Renal cortical epithelial cell (primary cell): ENCODE data around the gene STX8. TPM values are rescaled to one million over a fixed set of nuclear protein-coding genes. Genes with fewer than 3 reads are reported as not detected.
"Not testable (repeated sequence)": the region's sequence is repeated elsewhere in the genome, so short reads cannot be mapped to it uniquely, and the experiment has no call there.

Experiments used
- DNase-seq: peaks from one replicate; pipeline ENCODE4 v3.0.0-alpha.2; 2011; ENCODE audit warnings: low read depth
- total RNA-seq: library from RNA; depleted of rRNA; stranded (reverse); fragments of >200 nt; gene quantifications from 2 replicates; pipeline ENCODE4 v1.2.3, GENCODE V29; 2014

The STX8 gene
- total RNA-seq, 1 donor from 2014 or later, result 76.6 TPM

DNA sequence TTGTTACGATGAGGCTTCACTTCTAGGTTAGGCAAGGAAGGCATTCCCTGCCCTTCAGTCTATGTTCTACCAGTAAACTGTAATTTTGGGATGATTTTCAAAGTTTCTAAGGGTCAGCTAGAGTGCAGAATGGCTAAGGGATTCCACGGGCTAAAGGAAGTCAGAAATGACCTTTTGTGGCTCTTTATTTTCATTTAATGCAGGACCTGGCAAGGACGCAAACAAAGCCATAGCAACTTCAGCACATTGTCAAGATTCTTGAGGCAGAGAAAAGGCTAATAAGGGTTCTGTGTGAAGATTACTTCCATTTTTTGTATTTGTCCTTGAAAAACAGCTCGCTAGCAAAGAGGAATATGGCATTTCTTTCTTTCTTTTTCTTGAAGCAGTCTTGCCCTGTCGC lies 76.6 kb downstream of the STX8 start:
- no peak for DNase-seq

DNA sequence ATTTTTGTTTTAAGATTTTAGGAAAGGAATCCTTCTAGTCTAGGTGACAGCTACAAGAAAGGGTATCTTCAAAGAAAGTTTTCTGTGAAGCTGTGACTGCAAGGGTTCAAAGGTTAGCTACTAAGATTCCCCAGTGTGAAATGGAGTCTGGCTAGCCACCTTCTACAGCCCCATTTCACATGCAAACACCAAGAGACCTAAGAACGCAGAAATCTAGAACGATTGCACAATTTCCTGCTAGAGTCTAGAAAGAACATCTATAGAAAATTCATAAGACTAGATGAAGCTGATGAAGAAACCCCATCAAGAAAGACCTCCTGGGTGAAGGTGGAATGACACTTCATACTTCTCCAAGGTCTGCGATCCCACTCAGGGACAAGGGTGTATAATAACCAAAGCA lies 77.1 kb downstream of the STX8 start:
- no peak for DNase-seq

DNA sequence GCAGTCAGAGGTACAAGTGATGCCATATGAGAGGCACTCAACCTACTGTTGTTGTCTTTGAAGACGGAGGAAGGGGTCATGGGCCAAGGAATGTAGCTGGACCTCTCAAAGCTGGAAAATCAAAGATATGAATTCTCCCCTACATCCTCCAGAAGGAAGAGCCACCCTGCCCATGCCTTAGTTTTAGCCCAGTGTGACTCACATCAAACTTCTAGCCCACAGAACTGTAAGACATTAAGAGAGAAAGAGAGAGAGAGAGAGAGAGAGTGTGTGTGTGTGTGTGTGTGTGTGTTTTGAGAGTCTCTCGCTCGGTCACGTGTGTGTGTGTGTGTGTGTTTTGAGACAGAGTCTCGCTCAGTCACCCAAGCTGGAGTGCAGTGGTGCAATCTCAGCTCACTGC lies 87.1 kb downstream of the STX8 start:
- DNase-seq, result no peak

DNA sequence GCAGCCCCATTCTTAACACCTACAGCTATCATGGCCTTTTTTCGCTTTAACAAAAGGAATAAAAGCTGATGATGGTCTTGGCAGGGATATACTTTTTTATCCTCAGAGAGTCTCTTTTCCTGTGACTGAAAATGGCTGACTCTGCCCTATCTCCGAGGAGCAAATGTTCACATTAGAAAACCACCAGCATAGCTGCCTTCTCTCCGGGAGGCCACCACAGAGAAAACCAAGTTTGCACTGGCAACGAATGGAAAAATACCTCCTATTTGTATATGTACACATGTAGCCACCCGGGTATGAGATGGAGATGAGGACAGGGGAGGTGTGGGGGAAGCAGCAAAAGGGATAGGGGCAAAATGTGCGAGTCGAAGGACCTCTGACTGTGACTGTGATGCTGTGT lies 88.2 kb downstream of the STX8 start:
- no peak for DNase-seq

DNA sequence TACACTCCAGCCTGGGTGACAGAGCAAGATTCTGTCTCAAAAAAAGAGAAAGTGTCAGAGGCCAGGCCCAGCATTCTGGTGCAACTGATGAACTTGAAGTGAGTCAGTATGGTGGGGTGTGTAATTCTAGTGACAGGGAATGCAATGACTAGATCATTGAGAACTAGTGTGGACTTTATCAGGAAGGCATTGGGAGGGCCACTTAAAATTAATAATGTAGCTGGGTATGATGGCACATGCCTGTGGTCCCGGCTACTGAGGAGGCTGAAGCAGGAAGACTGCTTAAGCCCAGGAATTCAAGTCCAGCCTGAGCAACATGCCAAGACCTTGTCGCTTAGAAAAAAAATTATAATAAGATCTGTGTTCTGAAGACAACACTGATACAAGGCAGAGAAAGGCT lies 90.8 kb downstream of the STX8 start:
- DNase-seq, result no peak

DNA sequence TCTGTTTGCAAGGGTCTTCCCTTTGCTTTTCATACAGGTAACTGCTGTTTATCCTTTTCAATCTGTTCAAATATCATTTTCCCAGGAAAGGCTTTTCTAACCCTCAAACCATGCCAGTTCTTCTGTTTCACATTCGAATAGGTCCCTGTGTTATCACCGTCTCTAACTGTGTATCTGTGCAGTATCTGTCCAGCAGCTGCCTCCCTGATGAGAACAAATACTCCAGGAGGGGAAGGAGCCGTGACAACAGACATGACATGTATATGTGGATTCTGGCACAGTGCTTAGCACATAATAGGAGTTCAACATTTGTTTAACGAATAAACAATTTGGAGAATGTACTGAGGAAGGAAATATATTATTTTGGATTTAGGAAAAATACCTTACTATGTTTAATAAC lies 95.7 kb downstream of the STX8 start:
- DNase-seq, result no peak

DNA sequence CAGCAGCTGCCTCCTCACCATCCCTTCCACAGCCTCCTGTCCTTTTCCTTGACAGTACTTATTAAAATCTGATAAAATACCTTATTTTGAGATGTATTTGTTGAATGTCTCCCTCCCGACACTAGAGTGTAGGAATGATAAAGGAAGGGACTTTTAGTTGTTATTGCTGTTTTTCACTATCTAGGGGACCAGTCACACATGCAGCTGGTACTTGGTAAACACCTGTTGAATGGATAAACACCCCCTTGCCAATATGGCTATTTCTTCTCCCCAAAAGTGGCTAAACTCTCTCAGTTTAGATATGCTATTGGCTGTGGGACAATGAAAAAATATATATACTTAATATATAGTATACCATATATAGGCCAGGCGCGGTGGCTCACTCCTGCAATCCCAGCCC lies 96.7 kb downstream of the STX8 start:
- no peak for DNase-seq

DNA sequence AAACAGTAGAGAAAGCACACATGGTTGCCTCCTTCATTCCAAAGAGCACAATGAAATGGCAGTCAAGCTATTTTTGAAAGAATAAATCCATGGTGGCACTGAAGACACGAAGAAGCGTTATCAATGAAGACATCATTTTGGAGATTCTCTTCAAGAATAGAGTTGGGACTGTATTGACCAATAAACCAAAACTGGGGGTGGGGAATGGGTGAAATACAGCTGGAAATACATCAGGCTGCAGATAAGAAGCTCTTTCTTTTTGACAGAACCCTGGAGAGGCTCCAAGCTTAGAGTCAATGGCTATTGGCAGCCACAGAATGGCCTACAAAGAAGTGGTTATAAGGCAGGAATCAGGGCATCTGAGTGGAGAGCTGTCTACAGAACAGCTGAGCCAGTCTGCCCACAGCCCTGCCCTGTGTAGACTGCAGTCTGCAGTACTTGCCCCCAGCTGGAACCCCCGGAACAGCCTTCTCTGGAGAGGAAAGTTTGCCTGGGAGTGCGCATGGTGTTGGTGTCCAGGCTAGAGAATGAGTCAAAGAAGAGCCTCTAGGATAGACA lies 100.4 kb downstream of the STX8 start:
- no peak for DNase-seq

DNA sequence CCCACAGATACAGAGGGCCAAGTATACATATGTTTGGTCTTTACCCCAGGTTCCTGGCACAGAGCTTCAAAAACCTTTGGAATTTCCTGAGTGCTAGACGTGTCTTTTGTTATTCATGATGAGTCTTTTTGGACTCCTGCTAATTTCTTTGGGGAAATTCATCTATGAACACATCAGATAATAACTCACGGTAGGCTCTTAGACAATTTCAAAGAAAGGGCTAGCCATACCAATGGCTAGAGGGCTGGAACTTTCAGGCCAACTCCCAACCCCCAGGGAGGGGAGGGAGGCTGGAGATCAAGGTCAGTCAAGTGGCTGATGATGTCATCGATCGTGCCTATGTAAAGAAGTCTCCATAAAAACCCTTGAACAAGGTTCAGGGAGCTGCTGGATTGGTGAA lies 101.9 kb downstream of the STX8 start:
- DNase-seq, result no peak

DNA sequence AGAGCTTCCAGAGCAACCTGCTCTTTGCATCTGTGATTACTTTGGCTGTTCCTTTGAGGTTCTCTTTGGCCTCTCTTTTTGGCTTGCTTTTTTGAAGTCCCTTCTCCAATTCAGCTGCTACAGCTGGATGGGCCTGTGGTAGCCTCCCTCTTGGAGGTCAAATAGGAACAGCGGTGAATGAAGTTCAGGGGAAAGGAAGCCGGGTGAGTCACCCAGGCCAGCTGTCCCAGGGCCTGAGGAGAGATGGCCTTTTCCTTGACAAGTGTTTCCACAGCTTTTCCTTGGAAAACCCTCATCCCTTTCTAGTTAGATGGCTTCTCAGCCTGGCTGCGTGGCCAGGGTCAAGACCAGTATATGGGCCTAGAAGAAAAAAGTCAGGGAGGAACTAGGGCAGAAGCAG lies 103.1 kb downstream of the STX8 start:
- DNase-seq, result peak; percentile 19

DNA sequence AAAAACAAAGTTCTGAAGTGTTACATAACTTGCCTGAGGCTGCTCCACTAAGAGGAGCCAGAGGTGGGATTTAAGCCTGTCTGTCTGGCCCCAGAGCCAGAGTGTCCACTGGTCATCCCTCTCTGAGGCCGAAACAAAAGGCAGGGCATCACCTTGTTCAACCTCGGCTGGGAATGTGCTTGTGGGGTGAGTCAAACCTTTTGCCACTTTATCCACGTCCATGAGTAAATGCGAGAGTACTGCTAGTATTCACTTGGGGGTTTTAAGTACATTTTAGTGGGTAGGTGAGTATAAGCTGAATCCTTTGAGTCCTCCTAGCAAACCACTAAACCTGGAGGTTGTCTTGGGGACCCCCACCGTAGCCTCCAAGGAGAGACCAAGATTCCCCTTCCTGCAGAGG lies 103.5 kb downstream of the STX8 start:
- peak; percentile 35 for DNase-seq

DNA sequence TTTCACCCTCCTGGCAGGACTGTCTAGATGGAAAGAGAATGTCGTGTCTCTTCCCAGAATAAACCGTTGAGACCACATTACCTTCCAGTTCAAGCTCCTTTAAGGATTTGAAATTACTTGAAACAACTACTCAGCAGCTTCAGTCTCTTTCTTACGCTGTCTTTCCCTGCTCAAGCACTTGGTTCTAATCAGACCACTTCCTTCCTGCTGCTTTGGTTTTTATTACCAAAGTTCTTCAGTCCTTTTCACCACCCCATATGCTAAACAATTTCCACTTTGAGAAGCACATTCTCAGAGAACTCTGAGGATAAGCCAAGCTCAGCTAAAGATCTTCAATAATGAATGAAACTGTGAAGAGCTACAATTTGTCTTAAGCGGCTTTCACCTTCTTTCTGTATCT lies 105.4 kb downstream of the STX8 start:
- DNase-seq, result no peak

DNA sequence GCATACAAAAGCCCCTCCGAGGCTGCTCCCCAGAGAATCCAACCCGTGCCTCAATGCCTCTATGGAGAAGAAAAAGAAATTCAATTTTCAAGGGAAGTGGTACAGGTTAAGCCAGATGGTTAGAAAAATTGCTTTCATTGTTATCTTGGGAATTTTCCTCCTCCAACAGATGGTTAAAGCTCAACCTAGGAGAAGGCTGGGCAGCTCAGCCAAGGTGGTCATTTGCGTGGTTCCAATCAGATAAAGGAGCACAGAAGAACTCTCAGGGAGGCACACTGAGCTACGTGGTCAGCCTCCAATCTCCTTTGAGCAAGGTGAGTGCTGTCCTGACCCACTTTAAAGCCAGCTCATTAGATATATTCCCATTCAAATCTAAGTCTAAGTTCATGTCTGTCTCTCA lies 106.7 kb downstream of the STX8 start:
- no peak for DNase-seq

DNA sequence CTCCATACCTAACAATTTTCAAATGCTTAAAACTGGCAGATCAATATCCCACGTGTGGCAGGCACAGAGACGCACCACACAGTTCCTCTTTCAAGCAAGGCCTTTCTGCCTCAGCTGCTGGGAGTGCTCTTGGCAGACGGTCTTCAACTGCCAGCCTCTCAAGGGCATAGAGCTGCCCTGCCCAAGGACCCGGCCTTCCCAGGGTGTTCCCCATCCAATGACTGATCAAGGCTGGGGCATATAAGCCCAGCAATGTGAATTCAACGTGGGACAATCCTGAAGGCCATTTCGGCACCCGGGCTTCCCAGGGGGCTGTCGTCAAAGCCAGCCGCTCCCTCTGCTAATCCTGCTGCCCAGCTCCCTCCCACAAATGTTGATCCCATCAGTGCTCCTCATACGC lies 107.1 kb downstream of the STX8 start:
- DNase-seq, result no peak

DNA sequence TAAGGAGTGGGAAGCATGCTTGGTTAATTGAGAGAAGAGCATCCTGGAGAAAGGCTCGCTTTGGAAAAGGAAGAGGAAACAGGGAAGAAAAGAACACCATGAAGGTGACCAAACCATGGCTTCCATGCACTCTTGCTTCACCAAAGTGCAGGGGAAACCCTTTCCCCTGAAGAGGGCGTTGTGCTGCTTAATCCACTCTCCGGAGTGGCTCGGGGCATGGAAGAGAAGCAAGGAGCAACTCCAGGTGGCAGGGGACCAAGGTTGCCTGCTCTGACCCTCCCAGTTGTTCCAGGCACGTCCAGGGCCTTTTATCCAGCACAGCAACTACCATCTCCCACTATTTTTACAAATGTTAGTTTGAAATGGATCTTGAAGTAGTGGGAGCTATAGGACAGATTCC lies 108.1 kb downstream of the STX8 start:
- DNase-seq, result no peak

DNA sequence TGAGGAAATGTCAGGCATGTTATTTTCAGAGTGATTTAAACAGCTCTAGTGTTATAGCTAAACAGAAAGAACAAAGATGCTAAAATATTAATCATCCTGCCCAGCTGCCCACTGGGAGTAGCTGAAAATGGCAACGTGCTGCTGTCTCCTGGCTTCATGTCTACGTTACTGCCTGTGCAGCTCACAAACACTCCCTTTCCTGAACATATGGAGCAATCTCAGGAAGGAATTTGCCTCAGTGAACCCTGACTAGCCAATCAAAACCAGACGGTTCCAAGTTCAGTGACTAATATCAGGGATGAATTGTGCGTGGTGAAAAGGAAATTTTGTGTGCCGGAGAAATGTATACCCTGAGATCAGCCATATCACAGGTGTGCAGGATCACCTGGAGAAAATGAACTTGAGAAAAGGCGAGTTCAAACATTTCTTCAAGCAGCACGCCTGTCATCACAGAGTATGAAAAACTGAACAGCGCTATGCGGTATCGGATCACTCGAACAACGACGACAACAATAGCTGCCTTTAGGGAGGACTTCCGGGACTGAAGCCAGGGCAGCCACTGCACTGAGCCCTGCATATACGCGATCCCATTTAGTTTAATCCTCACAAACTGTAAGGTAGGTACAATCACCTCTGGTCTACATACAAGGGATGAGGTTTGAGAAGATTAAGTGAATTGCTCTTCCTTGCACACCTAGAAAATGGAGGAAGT lies 110.3 kb downstream of the STX8 start:
- DNase-seq, result no peak

DNA sequence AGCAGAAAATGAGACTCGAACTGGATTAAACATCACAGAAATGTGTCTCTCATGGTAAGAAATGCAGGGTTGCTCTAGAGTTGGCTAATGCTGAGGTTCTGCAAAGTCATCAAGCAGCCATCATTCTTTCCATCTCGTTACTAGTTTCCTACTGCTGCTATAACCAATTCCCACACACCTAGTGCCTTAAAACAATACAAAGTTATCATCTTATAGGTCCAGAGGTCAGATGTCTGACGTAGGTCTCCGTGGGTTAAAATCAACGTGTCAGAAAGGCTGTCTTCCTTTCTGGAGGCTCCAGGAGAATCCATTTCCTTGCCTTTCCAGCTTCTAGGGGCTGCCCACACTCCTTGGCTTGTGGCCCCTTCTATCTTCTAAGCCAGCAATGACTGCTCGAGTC lies 118.6 kb downstream of the STX8 start:
- DNase-seq, result no peak

DNA sequence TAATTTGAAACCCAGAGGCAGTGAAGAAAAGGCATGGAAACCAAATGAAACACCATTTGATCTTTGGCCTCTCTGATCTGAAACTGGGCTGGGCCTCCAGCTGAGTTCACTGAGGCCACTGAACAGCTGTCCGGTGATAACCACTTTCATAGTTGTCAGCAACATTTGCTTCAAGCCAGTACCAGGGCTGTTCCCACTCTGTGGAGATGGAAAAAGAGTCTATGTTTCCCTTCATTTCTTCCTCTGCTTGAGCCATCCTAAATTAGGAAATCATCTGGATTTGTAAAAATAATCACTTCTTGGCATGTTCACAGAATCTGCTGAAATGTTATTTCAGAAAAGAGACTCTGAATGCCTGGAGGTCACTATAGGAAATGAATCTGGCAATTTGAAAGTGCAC lies 119.3 kb downstream of the STX8 start:
- no peak for DNase-seq

DNA sequence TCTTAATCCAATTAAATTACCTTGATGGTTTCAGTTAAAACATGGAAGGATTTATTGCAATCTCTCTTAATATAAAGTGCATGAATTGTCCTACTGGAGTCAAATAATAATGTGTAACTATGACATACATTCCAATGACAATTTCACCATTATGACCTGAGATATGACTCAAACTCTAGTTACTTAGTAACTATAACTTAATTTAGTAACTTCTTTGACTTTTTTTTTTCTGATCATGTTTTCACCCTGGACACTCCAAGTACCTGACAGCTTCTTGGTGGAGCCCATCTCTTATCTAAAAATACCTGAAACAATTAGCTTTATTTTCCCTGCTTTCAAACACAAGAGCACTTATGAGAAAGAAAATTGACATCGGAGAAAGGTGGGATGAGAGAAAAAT lies 123.7 kb downstream of the STX8 start:
- DNase-seq, result peak; percentile 68

DNA sequence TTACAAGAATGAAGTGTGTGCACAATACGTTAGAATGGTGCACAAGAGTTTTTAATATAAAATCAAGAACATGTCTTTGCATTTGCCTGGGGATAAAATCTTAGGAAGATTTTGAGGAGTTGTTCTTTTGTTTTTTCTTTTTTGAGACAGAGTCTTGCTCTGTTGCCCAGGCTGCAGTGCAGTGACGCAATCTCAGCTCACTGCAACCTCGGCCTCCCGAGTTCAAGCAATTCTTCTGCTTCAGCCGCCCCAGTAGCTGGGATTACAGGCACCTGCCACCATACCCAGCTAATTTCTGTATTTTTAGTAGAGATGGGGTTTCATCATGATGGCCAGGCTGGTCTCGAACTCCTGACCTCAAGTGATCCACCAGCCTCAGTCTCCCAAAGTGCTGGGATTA lies 128.3 kb downstream of the STX8 start:
- not testable (repeated sequence) for DNase-seq

DNA sequence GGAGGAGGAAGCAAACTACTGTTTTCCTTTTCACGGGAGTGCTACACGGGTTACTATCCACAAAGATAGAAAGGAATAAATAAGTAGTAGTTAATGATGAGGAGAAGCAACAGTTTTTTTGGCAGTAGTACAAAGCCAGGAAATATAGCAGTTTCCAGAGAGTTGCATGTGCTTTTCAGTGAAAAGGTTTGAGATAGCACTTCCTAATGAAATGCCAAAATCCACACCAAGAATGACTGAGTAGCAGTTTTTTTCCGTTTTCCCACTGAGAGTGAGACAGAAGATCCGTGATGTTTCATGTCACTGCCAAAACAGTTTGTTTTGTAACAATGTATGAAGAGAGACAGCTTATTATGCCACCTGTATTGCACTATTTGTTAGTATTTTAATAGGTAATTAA lies 129.1 kb downstream of the STX8 start:
- no peak for DNase-seq

DNA sequence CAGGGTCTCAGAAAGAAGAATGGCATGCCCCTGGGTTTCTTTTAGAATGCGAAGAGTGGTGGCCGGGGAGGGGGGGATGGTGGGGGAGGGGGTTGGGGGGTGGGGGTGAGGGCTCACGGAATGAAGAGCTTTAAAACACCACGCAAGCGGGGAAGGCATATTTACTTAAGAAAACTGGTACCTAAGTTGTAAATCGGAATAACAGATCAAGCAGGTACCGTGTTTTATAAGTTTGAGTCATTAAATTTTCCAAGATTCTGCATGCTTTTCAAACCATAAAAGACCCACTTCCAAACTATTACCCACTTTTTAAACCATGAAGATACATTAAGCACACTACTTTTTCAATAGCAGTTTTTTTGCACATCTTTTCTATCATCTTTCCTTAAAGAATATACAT lies 130.2 kb downstream of the STX8 start:
- no peak for DNase-seq

DNA sequence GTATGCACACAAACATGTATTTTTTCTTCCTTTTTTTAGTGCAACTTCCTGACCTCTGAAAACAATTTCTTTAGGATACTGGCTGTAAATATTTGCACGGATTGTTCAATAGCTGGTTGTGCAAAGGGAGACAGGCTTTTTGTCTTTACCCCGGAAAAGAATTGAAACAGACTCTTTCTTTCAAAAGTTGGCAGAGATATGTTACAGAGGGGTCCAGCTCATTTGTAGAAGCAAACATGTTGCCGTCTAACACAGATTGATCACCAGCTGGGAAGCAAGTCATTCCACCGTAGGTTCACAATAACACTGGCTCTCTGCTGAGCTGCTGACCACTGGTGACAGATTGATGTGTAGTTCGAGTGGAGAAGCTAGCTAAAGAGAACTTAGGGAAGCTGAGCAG lies 130.9 kb downstream of the STX8 start:
- DNase-seq, result no peak

DNA sequence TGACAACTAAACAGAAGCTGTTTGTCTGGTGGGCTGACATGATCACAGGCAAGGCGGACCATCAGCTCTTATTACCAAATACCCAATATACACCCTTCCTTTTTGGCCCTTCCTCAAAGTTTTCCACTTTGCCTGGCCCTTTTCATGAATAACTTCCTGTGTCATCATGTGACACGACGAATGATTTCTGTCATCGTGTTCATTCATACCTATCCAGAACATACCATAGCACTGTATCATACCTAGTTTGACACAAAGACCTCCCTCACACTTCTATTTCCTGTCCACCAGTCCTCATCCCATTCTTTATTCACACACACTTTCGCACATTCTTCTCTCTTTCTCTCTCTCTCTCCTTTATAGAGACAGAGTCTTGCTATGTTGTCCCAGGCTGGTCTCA lies 131.8 kb downstream of the STX8 start:
- no peak for DNase-seq
